GM19455 (cell line): ENCODE measurements around the gene SSPN.

Experiments
- ATAC-seq: cut with Tn5 transposase; IDR thresholded peaks from one replicate; pipeline ENCODE4 v1.9.1; 2021; ENCODE audit not compliant: unreplicated experiment

The SSPN gene

GRCh38 chr12:26282339-26282940, 87.1 kb downstream of the SSPN start:
- ATAC-seq: no peak

- ATAC-seq: no peak
Measured at GRCh38 chr12:26283046-26283445, 87.7 kb downstream of the SSPN start.

GRCh38 chr12:26283617-26284016, 88.2 kb downstream of the SSPN start:
- ATAC-seq: no peak

GRCh38 chr12:26285401-26285800, 90.0 kb downstream of the SSPN start:
- no peak for ATAC-seq

- ATAC-seq: no peak
Measured at GRCh38 chr12:26286186-26286585, 90.8 kb downstream of the SSPN start.

- ATAC-seq: no peak
Measured at GRCh38 chr12:26287671-26288381, 92.5 kb downstream of the SSPN start.

- no peak for ATAC-seq
Measured at GRCh38 chr12:26290565-26290964, 95.2 kb downstream of the SSPN start.

- no peak for ATAC-seq
Measured at GRCh38 chr12:26292596-26292995, 97.2 kb downstream of the SSPN start.

- ATAC-seq: no peak
Measured at GRCh38 chr12:26293612-26294011, 98.2 kb downstream of the SSPN start.

- ATAC-seq: no peak
Measured at GRCh38 chr12:26295001-26295400, 99.6 kb downstream of the SSPN start.

GRCh38 chr12:26297396-26298070, 102.2 kb downstream of the SSPN start:
- no peak for ATAC-seq

GRCh38 chr12:26298785-26299621, 103.6 kb downstream of the SSPN start:
- ATAC-seq: peak; percentile 99

- ATAC-seq: no peak
Measured at GRCh38 chr12:26299751-26300150, 104.4 kb downstream of the SSPN start.
